GM21390 (cell line): ENCODE measurements around the gene BICD1.
"Not testable (repeated sequence)": the region's sequence is repeated elsewhere in the genome, so short reads cannot be mapped to it uniquely, and the experiment has no call there.

Experiments
- ATAC-seq: cut with Tn5 transposase; IDR thresholded peaks from one replicate; pipeline ENCODE4 v1.9.1; 2021; ENCODE audit not compliant: unreplicated experiment

The BICD1 gene

GRCh38 chr12:32273712-32274111, 167.1 kb downstream of the BICD1 start:
- peak; percentile 86 for ATAC-seq

DNA sequence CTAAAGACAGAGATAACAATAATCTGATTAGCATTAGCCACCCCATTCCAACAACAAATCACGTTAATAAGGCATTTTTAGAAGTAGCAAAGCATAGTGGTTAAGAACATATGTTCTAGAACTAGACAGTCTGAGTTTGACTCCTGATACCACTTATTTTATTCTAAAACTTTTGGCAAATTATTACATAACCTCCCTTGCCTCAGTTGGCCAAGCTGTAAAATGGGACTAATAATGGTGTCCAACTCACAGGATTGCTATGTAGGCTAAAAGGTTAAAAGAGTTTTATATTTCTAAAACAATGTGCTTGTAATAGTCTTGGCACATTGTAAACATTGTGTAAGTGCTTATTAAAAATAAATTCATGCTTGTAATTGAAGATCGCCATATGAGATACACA, 168.0 kb downstream of the BICD1 start:
- no peak for ATAC-seq

DNA sequence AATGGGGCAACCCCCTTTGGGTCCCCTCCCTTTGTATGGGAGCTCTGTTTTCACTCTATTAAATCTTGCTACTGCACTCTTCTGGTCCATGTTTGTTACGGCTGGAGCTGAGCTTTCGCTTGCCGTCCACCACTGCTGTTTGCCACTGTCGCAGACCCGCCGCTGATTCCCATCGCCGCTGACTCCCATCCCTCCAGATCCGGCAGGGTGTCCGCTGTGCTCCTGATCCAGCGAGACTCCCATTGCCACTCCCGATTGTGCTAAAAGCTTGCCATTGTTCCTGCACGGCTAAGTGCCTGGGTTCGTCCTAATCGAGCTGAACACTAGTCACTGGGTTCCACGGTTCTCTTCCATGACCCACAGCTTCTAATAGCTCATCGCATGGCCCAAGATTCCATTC, 168.9 kb downstream of the BICD1 start:
- ATAC-seq, result not testable (repeated sequence)

GRCh38 chr12:32277774-32278173, 171.1 kb downstream of the BICD1 start:
- no peak for ATAC-seq

DNA sequence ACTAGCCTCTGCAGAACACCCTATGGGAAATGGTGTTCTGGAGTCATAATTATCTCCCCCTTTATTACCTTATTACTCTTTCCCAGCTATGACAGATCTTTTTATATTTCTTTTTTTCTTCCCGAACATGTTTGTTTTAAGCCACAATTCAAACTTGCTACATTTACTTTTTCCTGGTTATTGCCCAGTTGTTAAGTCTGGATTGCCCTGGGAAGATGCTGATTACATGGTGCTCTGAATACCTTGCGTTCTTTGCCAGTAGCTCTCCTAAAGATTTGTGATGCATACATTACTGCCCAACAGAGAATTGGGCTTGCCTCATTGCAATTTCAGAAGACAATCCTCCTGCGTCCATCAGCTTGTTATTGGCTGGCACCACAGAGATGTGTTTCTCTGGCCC, 174.5 kb downstream of the BICD1 start:
- ATAC-seq, result no peak

- no peak for ATAC-seq
Observed at GRCh38 chr12:32284561-32284960, 177.9 kb downstream of the BICD1 start.

- no peak for ATAC-seq
Observed at GRCh38 chr12:32285021-32285420, 178.4 kb downstream of the BICD1 start.

DNA sequence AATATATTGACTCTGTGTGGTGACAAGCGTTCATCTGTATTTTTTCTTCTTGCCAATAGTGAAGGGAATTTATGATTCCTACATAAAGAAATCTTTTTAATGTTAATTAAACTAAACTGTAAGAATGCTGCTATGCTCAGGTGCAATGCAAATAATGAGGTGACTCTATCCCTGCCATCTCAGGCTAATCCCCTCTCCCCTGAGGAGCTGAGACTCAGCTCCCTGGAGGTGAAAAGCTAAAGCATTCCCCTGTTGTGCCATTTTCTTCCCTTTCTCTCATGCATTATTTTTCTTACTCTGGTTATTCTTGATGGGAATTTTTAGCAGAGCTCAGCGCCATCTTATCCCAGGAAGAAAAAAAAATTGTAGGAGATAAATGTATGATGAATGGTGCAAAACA, 178.8 kb downstream of the BICD1 start:
- ATAC-seq, result no peak

DNA sequence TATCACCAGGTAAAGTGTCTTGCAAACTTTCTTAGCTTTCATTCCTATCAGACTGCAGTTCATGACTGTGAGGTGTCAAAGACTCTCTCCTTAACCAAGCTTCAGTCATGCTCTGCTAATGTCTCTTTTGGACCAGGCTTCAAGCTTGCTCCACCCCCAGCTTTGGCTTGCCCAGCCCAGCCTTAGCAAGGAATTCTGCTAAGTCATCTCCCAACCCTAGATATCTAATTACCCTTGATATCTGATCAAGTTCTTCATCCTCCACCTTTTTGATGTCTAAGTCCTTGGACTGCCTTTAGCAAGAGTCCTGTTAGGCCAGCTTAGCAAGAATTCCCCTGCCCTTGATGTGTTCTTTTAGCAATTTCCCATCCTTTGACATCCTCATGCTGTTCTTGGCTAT, 183.8 kb downstream of the BICD1 start:
- no peak for ATAC-seq

- ATAC-seq, result no peak
Observed at GRCh38 chr12:32292151-32292550, 185.5 kb downstream of the BICD1 start.

GRCh38 chr12:32293808-32294419, 187.3 kb downstream of the BICD1 start:
- no peak for ATAC-seq

- no peak for ATAC-seq
Observed at GRCh38 chr12:32296567-32296966, 189.9 kb downstream of the BICD1 start.

DNA sequence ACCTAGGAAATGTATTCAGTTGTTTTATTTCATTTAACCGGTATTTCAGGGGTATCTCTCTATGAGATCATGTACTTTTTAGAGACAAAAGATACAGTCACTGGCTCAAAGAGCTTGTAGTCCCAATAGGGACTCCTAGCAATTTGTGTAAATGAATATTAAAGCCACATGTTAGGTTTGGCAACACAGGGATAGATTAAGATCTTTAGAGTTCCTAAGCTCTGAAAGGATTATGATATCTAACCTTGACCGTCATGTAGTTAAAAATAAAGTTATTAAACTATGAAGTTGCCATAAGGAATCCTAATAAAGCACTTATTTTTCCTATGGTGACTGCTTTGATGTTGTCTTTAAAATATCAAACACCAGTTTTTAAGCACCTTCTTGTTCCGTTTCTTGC, 192.3 kb downstream of the BICD1 start:
- no peak for ATAC-seq

DNA sequence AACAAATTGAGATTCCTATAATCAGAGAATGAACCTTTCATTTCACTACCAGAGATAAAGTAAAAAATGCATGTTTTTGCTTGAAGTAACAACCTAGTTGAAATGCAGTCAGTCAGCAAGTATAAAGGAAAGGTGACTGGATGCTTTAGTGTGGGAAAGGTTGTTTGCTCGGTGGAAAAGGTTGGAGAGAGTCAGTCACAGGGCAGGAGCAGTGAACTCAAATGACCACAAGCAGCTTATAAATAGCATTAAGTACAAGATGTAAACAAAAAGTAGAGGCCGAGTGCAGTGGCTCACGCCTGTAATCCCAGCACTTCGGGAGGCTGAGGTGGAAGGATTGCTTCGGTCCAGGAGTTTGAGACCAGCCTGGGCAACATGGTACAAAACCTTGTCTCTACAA, 194.6 kb downstream of the BICD1 start:
- no peak for ATAC-seq

DNA sequence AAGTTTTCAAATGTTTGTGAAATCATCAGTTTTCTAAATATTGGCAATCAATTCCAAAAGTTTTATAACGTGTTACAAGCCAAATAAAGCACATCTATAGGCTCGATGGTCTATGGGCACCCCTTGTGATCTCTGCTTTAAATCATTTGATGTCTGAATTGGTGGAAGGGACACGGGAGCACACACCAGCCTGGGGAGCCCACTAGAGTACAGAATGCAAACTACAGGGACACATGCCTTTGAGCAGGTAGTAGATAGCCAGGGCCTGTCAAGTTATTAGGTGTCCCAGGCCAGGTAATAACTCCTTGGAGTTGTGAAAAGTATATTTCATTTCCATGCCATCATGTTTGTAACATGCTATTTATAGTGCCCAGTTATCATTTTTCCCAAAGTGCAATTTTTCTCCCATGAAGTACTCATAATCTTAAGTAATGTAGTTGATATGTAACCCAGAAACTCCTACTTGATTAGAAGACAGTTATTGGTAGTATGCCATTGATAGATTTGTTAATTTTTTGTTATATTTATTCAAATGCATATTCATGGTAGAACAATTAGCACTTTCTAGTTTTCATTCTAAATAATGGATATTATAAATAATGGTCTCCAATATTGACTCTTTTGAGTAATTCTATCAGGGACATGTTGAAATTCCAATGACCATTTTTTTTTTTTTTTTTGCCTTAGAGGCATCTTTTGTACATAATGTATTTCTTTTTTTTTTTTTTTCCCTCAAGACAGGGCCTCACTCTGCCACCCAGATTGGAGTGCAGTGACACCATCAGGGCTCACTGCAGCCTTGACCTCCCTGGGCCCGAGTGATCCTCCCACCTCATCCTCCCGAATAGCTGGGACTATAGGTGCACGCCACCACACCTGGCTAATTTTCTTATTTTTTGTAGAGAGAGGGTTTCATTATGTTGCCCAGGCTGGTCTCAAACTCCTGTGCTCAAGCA, 195.8 kb downstream of the BICD1 start:
- ATAC-seq, result peak; percentile 94

GRCh38 chr12:32303174-32303549, 196.5 kb downstream of the BICD1 start:
- ATAC-seq, result no peak

- ATAC-seq, result no peak
Observed at GRCh38 chr12:32305163-32305562, 198.5 kb downstream of the BICD1 start.

- ATAC-seq, result no peak
Observed at GRCh38 chr12:32307326-32307725, 200.7 kb downstream of the BICD1 start.

DNA sequence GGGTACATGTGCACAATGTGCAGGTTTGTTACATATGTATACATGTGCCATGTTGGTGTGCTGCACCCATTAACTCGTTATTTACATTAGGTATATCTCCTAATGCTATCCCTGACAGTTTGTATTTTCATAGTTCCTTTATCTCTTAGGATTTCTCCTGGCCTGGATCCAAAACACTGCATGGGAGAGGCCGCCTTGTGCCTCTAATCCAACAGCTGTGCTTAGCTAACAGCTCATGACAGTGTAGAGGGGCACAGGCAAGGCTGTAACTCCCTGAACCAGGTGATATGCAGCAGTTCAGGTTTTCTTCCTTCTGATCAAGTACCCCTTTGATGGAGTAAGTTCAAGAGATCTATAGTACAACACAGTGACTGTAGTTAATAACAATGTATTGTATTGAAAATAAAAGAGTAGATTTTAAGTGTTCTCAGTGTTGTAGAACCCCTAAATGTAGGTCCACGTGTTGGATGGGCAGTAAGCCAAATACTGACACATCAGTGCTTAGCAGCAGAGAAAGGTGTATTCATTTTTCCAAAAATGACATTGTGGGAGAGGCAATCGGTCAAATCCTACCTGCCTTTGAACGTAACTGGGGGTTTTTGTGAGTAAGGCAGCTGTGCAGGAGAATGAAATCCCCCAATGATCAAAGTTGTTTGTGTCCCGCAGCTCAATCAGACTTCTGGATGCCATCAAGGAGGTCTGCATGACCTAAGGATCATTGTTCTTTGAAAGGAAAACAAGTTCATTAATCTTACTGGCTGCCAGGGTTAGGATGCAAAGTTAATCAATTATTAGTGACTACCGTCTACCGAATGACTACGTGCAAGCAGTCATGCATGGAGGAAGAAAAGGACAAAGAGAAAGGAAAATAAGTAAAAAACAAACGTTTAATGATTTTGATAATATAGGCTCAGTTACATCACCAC, 203.4 kb downstream of the BICD1 start:
- ATAC-seq, result no peak

GRCh38 chr12:32312049-32312670, 205.5 kb downstream of the BICD1 start:
- ATAC-seq, result no peak

DNA sequence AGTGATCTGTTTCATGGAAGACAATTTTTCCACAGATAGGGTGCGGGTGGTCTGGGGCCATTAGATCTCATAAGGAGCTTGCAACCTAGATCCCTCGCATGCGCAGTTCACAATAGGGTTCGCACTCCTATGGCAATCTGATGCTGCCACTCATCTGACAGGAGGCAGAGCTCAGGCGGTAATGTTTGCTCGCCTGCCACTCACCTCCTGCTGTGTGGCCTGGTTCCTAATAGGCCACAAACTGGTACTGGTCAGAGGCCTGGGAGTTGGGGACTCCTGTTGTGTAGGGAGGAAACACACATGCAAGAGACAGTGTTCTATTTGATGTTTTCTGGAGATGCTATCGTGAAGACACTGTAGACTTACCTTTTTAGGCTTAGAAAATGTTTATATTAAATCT, 215.7 kb downstream of the BICD1 start:
- ATAC-seq, result no peak
